Measurements from ENCODE around the gene MACROD2. TPM values are rescaled to one million over a fixed set of nuclear protein-coding genes. Genes with fewer than 3 reads are reported as not detected.

MACROD2 gene
- total and polyA plus RNA-seq, 2 donors (not counting 1 experiment from before 2014, with no cell fraction given), result 5.3 to 6.7 TPM

- no peaks in the 10 kb centered on the region for H3K79me2 ChIP-seq (ENCODE audit: control insufficient read depth, insufficient read depth, low read length)
- 95% methylated on average over 3 of the region's 4 CpGs for WGBS (ENCODE audit: insufficient coverage)
- H4K20me1 ChIP-seq (ENCODE audit: control insufficient read depth, insufficient read depth, low read length, poor library complexity, severe bottlenecking), result no peaks in the 10 kb centered on the region
- H3K27me3 ChIP-seq (replicated peaks in 1 of 4; ENCODE audit: control extremely low read depth in 1 of 4, control insufficient read depth in 3 of 4, insufficient read depth in 4 of 4, low read length in 3 of 4), result no peaks in the 10 kb centered on the region
- H3K4me2 ChIP-seq (replicated peaks; ENCODE audit: low read depth, low read length, poor library complexity, severe bottlenecking), result no peak overlapping the region
- no peaks in the 10 kb centered on the region for H3K36me3 ChIP-seq (replicated peaks in 1 of 2; ENCODE audit: control extremely low read depth in 1 of 2, control insufficient read depth in 1 of 2, extremely low read depth in 1 of 2, insufficient read depth in 2 of 2, low read length in 1 of 2)
- no peaks in the 10 kb centered on the region for H3K9me3 ChIP-seq (ENCODE audit: control extremely low read depth in 1 of 3, control insufficient read depth in 2 of 3, insufficient read depth in 1 of 3, low read length in 2 of 3)
- POLR2A ChIA-PET, result no interaction called here
- DNase-seq (no peak), ATAC-seq (ENCODE audit: low read depth) (no peak)
- CTCF ChIA-PET, result no interaction called here
- Mint-ChIP-seq H3K27ac (no peak overlapping the region), H3K9me3 (ENCODE audit: insufficient read depth) (no peaks in the 10 kb centered on the region), H3K27me3 (peaks cover 3% of the 10 kb centered on the region), H3K4me1 (no peaks in the 10 kb centered on the region), H3K4me3 (no peak overlapping the region)
- no peaks in the 10 kb centered on the region for H3K4me1 ChIP-seq (ENCODE audit: control insufficient read depth in 2 of 2, insufficient read depth in 2 of 2, low read length in 2 of 2)
- intact Hi-C loops (cut with micrococcal nuclease), result no loop called here
- H3K4me3 ChIP-seq (ENCODE audit: control extremely low read depth in 1 of 5, extremely low read depth in 1 of 5, insufficient read depth in 1 of 5, low read depth in 2 of 5, low read length in 4 of 5), result no peak overlapping the region
- TF ChIP-seq EZH2 (IDR thresholded peaks at IDR 0.05; ENCODE audit: borderline replicate concordance, insufficient read depth, low read depth, low read length, poor library complexity, severe bottlenecking) (no peak), CTCF (IDR thresholded peaks at IDR 0.05) (no peak)
- H3K9ac ChIP-seq (ENCODE audit: low read length), result no peak overlapping the region
- H3K27ac ChIP-seq (ENCODE audit: low read length in 2 of 2), result no peak overlapping the region
- H2AFZ ChIP-seq (ENCODE audit: insufficient read depth, low read depth, low read length, poor library complexity, severe bottlenecking), result no peak overlapping the region
Measured at GRCh38 chr20:15619341-15619740, 1624.0 kb downstream of the MACROD2 start.

GRCh38 chr20:15619816-15620215, 1624.5 kb downstream of the MACROD2 start:
- no peaks in the 10 kb centered on the region for H3K36me3 ChIP-seq (replicated peaks in 1 of 2; ENCODE audit: control extremely low read depth in 1 of 2, control insufficient read depth in 1 of 2, extremely low read depth in 1 of 2, insufficient read depth in 2 of 2, low read length in 1 of 2)
- H3K27me3 ChIP-seq (replicated peaks in 1 of 4; ENCODE audit: control extremely low read depth in 1 of 4, control insufficient read depth in 3 of 4, insufficient read depth in 4 of 4, low read length in 3 of 4), result no peaks in the 10 kb centered on the region
- no peak overlapping the region for H3K4me3 ChIP-seq (ENCODE audit: control extremely low read depth in 1 of 5, extremely low read depth in 1 of 5, insufficient read depth in 1 of 5, low read depth in 2 of 5, low read length in 4 of 5)
- no peak overlapping the region for H3K27ac ChIP-seq (ENCODE audit: low read length in 2 of 2)
- intact Hi-C loops (cut with micrococcal nuclease), result no loop called here
- Mint-ChIP-seq H3K9me3 (ENCODE audit: insufficient read depth) (no peaks in the 10 kb centered on the region), H3K4me3 (no peak overlapping the region), H3K27me3 (peaks cover 3% of the 10 kb centered on the region), H3K4me1 (no peaks in the 10 kb centered on the region), H3K27ac (no peak overlapping the region)
- no peaks in the 10 kb centered on the region for H4K20me1 ChIP-seq (ENCODE audit: control insufficient read depth, insufficient read depth, low read length, poor library complexity, severe bottlenecking)
- no peaks in the 10 kb centered on the region for H3K79me2 ChIP-seq (ENCODE audit: control insufficient read depth, insufficient read depth, low read length)
- TF ChIP-seq CTCF (IDR thresholded peaks at IDR 0.05) (no peak), EZH2 (IDR thresholded peaks at IDR 0.05; ENCODE audit: borderline replicate concordance, insufficient read depth, low read depth, low read length, poor library complexity, severe bottlenecking) (no peak)
- no peak overlapping the region for H2AFZ ChIP-seq (ENCODE audit: insufficient read depth, low read depth, low read length, poor library complexity, severe bottlenecking)
- no peaks in the 10 kb centered on the region for H3K9me3 ChIP-seq (ENCODE audit: control extremely low read depth in 1 of 3, control insufficient read depth in 2 of 3, insufficient read depth in 1 of 3, low read length in 2 of 3)
- CTCF ChIA-PET, result no interaction called here
- no peaks in the 10 kb centered on the region for H3K4me1 ChIP-seq (ENCODE audit: control insufficient read depth in 2 of 2, insufficient read depth in 2 of 2, low read length in 2 of 2)
- H3K9ac ChIP-seq (ENCODE audit: low read length), result no peak overlapping the region
- H3K4me2 ChIP-seq (replicated peaks; ENCODE audit: low read depth, low read length, poor library complexity, severe bottlenecking), result no peak overlapping the region
- 89% methylated on average over 6 of the region's 6 CpGs for WGBS (ENCODE audit: insufficient coverage)
- DNase-seq (no peak), ATAC-seq (ENCODE audit: low read depth) (no peak)
- POLR2A ChIA-PET, result no interaction called here
